ENCODE measurements around the gene ACP7.
A peak's percentile ranks its signal among the peaks of the same experiment; 100 is the strongest.
"Not testable (repeated sequence)": the region's sequence is repeated elsewhere in the genome, so short reads cannot be mapped to it uniquely, and the experiment has no call there.

ACP7 gene

GRCh38 chr19:39132344-39132969 is 48.3 kb downstream of the ACP7 start:
- no peak for DNase-seq

GRCh38 chr19:39133431-39134270 is 49.5 kb downstream of the ACP7 start:
- no peak for DNase-seq

GRCh38 chr19:39135701-39136100 is 51.5 kb downstream of the ACP7 start:
- DNase-seq: no peak

GRCh38 chr19:39136225-39136940 is 52.2 kb downstream of the ACP7 start:
- DNase-seq: no peak

GRCh38 chr19:39137131-39137530 is 53.0 kb downstream of the ACP7 start:
- DNase-seq: no peak

GRCh38 chr19:39138221-39139211 is 54.3 kb downstream of the ACP7 start:
- DNase-seq: peak in 7 of 14 donors; percentile 7 to 65 (median 27)

GRCh38 chr19:39139305-39139874 is 55.2 kb downstream of the ACP7 start:
- no peak for DNase-seq

- no peak for DNase-seq
Observed at GRCh38 chr19:39139971-39140453, 55.8 kb downstream of the ACP7 start.

- no peak for DNase-seq
Observed at GRCh38 chr19:39140594-39140993, 56.4 kb downstream of the ACP7 start.

GRCh38 chr19:39141929-39142328 is 57.8 kb downstream of the ACP7 start:
- DNase-seq: no peak

GRCh38 chr19:39142630-39143029 is 58.5 kb downstream of the ACP7 start:
- DNase-seq: no peak

- DNase-seq: not testable (repeated sequence)
Observed at GRCh38 chr19:39143757-39144289, 59.7 kb downstream of the ACP7 start.

- peak in 4 of 14 donors; percentile 15 to 78 (median 23) for DNase-seq
Observed at GRCh38 chr19:39144290-39145071, 60.3 kb downstream of the ACP7 start.

GRCh38 chr19:39145180-39145953 is 61.2 kb downstream of the ACP7 start:
- DNase-seq: peak in 10 of 14 donors; percentile 13 to 79 (median 44)

GRCh38 chr19:39146091-39146490 is 61.9 kb downstream of the ACP7 start:
- DNase-seq: no peak

GRCh38 chr19:39146686-39147450 is 62.7 kb downstream of the ACP7 start:
- DNase-seq: no peak

GRCh38 chr19:39147480-39147879 is 63.3 kb downstream of the ACP7 start:
- DNase-seq: no peak

GRCh38 chr19:39148939-39149529 is 64.9 kb downstream of the ACP7 start:
- no peak for DNase-seq

Measured in C1 segment of cervical spinal cord (tissue), 14 donors.